Gastrocnemius medialis (tissue), 4 donors: ENCODE results near the gene NDUFAF4.

Experiments used
- CTCF ChIP-seq, 5 experiments: fragments of 450-650 bp in 3 of 5; fragments of 200-600 bp in 2 of 5; sonication (generic) in 2 of 5; IDR thresholded peaks in 4 of 5; conservative IDR thresholded peaks in 1 of 5; 1 replicate in 4 of 5; 2 replicates in 1 of 5; pipeline ENCODE4 v1.5.1; 2016 to 2019; ENCODE audit warnings: antibody characterized with exemption in 5 of 5, mild to moderate bottlenecking in 3 of 5, moderate library complexity in 3 of 5
- POLR2A ChIP-seq, 2 donors: fragments of 450-650 bp; IDR thresholded peaks; one replicate each; pipeline ENCODE4 v1.6.1; 2017; ENCODE audit warnings: antibody characterized with exemption in 2 of 2, mild to moderate bottlenecking in 2 of 2, moderate library complexity in 2 of 2

DNA sequence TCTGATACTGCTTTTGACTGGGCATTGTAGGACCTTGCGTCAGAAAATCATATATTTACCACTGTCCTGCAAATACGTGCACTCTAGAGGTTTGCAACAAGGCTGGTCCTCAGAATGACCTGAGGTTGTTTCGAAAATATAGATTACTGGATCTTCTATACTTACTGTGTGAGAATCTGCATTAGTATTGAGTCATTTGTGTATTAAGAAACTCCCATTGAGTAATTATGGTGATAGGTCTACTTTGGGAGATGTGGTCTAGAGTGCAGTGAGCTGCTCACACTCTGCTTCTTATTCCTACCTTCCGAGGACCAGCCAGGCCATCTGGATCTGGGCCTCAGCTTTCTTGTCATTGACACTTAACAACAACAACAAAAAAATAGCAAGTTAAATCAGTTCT, 36.4 kb upstream of the NDUFAF4 start:
- TF ChIP-seq CTCF (IDR thresholded peaks at IDR 0.05 in 4 of 5, conservative IDR thresholded peaks at IDR 0.05 in 1 of 5) (no peak), POLR2A (IDR thresholded peaks at IDR 0.05) (no peak)
